ENCODE results near the gene SDSL. TPM values are rescaled to one million over a fixed set of nuclear protein-coding genes. Genes with fewer than 3 reads are reported as not detected.

SDSL gene
- total and polyA plus RNA-seq, 8 donors = 5.4 to 14.2 (median 9.6) TPM

DNA sequence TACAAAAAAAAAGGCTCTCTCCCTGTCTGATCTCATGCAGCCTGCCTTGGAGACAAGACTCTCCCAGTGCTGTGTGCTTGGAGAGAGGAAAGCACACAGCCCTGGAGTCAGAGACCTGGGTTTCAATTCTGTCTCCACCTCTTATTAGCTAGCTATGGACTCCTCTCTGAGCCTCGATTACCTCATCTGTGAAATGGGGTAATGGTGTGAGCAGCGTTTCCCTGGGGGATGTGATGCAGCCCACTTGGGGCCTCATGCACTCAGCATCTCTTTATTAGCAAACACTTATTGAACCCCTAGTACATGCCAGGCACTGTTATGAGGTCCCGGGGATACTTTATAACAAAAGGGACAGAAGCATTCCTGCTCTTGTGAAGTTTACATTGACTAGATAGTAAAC lies 31.0 kb upstream of the SDSL start:
- Histone ChIP-seq H3K4me1 (no peaks in the 10 kb centered on the region), H3K9me3 (no peaks in the 10 kb centered on the region), H3K27me3 (no peaks in the 10 kb centered on the region), H3K36me3 (peaks cover 0 to 7% (median 0%) of the 10 kb centered on the region in 3 donors), H3K27ac (no peak overlapping the region), H3K4me3 (no peak overlapping the region)
- TF ChIP-seq, protein P1, sequence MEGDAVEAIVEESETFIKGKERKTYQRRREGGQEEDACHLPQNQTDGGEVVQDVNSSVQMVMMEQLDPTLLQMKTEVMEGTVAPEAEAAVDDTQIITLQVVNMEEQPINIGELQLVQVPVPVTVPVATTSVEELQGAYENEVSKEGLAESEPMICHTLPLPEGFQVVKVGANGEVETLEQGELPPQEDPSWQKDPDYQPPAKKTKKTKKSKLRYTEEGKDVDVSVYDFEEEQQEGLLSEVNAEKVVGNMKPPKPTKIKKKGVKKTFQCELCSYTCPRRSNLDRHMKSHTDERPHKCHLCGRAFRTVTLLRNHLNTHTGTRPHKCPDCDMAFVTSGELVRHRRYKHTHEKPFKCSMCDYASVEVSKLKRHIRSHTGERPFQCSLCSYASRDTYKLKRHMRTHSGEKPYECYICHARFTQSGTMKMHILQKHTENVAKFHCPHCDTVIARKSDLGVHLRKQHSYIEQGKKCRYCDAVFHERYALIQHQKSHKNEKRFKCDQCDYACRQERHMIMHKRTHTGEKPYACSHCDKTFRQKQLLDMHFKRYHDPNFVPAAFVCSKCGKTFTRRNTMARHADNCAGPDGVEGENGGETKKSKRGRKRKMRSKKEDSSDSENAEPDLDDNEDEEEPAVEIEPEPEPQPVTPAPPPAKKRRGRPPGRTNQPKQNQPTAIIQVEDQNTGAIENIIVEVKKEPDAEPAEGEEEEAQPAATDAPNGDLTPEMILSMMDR (IDR thresholded peaks at IDR 0.05) = no peak
- ATAC-seq (no peak), DNase-seq (no peak), FAIRE-seq (no peak)
- WGBS, 2 donors = 89 to 94% methylated on average over 3 of the region's 3 CpGs
- intact Hi-C loops (cut with DNase I) = no loop called here

DNA sequence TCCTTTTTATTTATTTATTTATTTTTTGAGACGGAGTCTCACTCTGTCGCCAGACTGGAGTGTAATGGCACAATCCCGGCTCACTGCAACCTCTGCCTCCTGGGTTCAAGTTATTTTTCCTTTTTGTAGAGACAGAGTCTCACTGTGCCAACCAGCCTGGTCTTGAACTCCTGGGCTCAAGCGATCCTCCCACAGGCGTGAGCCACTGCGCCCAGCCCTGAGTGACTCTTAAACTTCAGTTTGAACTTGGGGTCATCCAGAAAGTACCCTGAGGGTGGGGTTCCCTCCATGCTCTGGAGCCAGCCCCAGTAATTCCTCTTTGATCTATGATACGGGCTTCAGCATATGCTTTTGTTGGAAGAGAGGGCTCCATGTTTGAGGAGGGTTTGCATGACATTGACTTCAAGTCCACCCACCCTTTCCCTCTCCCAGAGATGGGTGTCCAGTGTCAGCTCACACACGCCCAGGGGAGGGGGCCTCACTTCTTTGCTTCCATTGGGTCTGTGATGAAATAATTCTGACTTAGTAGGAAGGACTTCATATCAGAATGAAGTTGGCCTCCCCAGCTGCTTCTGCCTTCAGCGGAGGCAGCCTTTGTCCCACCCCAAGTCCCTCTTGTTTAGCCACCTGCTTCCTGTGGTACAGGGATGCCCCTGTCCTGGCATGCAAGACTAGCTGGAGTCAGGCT lies 30.4 kb upstream of the SDSL start:
- Histone ChIP-seq H3K27ac (no peak overlapping the region), H3K9me3 (no peaks in the 10 kb centered on the region), H3K4me1 (no peaks in the 10 kb centered on the region), H3K36me3 (peaks cover 0 to 7% (median 0%) of the 10 kb centered on the region in 3 donors), H3K4me3 (no peak overlapping the region), H3K27me3 (no peaks in the 10 kb centered on the region)
- ATAC-seq = no peak
- TF ChIP-seq, protein P1 (IDR thresholded peaks at IDR 0.05) = no peak
- DNase-seq = no peak
- no peak for FAIRE-seq
- WGBS, 2 donors = 92% methylated on average over 9 of the region's 9 CpGs
- intact Hi-C loops (cut with DNase I) = no loop called here

DNA sequence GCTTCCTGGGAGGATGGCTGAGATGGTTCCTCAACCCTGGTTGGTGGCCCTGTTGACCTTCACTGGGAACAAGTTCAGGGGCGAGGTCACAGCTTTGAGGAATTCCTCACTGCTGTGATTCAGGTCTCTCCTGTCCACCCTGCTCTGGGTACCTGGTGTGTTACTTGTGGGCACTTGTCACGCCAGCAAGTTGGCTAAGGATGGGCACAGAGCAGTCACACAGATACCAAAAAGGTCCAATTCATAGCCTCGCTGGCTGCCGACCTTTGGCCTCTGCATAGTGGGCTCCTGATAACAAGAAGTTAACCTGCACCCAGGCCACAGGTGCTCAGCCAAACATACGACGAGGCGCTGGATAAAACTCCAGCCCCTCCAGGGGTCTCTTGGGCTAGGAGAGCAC lies 29.7 kb upstream of the SDSL start:
- no peak overlapping the region for H3K27ac ChIP-seq
- no peaks in the 10 kb centered on the region for H3K9me3 ChIP-seq
- intact Hi-C loops (cut with DNase I) = no loop called here
- H3K36me3 ChIP-seq = peaks cover 0 to 7% (median 0%) of the 10 kb centered on the region in 3 donors
- no peaks in the 10 kb centered on the region for H3K4me1 ChIP-seq
- TF ChIP-seq, protein P1 (IDR thresholded peaks at IDR 0.05) = no peak
- H3K27me3 ChIP-seq = no peaks in the 10 kb centered on the region
- FAIRE-seq = no peak
- no peak overlapping the region for H3K4me3 ChIP-seq
- ATAC-seq = no peak
- WGBS, 2 donors = 71 to 80% methylated on average over 7 of the region's 7 CpGs
- DNase-seq = no peak

DNA sequence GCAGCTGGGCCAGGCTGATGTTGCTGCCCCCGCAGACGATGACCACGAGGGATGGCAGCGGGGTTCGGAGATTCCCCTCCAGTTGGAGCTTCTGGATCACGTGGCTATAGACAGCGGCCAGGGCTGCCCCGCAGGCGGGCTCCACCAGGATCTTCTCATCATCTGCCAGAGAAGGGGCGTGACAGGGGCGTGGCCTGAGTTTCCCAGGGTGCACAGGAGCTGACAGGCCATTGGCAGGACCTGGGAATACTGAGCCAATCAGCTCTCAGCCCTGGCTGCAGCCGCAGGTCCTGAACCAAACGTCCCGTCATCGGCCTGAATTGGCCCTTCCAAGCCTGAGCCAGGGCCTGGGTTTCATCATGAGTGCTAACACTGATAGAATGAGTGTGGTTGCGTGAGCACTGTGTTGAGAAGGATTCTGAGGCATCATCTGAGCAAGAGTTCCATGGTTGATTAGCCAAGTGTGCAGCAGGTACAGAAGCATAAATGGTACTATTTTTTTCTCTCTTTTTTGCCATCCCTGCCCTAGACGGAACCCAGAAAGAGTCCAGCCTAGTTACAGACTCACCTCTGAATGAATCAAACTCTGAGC lies 29.1 kb upstream of the SDSL start:
- H3K9me3 ChIP-seq = no peaks in the 10 kb centered on the region
- DNase-seq = no peak
- FAIRE-seq = no peak
- peaks cover 0 to 6% (median 0%) of the 10 kb centered on the region in 3 donors for H3K36me3 ChIP-seq
- no peak overlapping the region for H3K4me3 ChIP-seq
- 69 to 73% methylated on average over 17 of the region's 17 CpGs for WGBS, 2 donors
- TF ChIP-seq, protein P1 (IDR thresholded peaks at IDR 0.05) = no peak
- no peak overlapping the region for H3K27ac ChIP-seq
- no peaks in the 10 kb centered on the region for H3K27me3 ChIP-seq
- ATAC-seq = peak in 2 of 4 donors; percentile 25 to 36
- H3K4me1 ChIP-seq = no peaks in the 10 kb centered on the region
- intact Hi-C loops (cut with DNase I) = no loop called here

DNA sequence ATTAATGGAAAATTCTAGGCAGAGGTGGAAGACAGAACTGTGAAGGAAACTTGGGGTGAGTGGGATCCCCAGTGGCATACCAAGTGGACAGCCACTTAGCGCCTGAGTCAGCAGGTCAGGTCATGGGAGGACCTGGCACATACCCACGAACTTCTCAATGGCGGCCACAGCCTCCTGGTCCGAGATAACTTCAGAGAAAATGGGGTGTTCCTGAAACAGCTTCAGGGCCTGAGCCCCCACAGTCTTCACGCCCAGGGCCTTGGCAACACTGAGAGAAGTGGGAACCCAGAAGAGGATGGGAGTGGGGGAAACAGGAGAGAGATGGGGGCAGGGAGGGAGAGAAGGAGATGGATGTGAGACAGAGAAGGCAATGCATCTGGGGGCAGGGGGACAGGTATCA lies 28.4 kb upstream of the SDSL start:
- Histone ChIP-seq H3K27me3 (no peaks in the 10 kb centered on the region), H3K9me3 (no peaks in the 10 kb centered on the region), H3K4me1 (no peaks in the 10 kb centered on the region), H3K27ac (no peak overlapping the region), H3K36me3 (no peaks in the 10 kb centered on the region), H3K4me3 (no peak overlapping the region)
- WGBS, 2 donors = 76 to 80% methylated on average over 5 of the region's 5 CpGs
- intact Hi-C loops (cut with DNase I) = no loop called here
- no peak for DNase-seq
- no peak for ATAC-seq
- FAIRE-seq = no peak
- TF ChIP-seq, protein P1 (IDR thresholded peaks at IDR 0.05) = no peak
